ENCODE measurements around the gene GSX2. TPM values are rescaled to one million over a fixed set of nuclear protein-coding genes. Genes with fewer than 3 reads are reported as not detected.
A peak's percentile ranks its signal among the peaks of the same experiment; 100 is the strongest.

GSX2 gene
- total RNA-seq, 2 donors from 2014 or later = not detected

DNA sequence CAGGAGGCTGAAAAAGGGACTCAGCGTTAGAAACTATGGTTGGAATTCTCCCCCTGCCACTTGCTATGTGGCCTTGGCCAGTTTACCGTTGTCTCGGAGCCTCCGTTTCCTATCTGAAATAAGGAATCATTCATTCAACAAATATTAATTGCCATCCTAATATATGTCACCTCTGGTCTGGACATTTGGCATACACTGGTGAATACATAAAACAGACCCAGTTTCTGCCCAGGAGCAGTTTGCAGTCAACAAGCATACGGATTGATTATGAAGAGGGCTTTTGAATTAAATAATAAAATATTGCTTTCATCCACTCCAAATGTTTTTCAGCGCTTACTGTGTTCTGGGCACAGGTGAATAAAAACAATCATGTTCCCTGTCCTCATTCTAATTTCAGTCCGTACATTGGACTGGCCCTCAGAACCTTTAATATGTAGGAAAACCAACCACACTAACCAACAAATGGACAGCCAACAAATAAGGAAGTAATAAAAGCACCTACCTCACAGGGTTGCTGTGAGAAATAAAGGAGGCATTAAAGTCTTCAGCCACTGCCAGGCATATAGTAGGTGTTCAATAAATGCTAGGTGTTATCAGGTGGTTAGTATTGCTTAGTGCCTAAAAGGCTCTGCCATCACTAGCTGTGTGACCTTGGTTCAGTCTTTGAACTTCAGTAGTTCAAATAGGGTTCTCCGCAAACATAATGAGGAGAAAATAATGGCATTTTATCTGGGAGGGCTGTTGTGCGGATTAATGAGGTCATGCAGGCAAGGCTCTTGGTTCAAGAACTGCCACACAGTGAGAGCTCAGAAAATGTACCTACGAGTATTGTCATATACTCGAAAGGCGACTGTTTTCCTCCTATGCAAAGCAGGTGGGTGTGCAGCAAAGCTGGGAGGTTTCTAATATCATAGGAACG is 7.3 kb upstream of the GSX2 start:
- H3K27ac ChIP-seq = peak overlapping the region in 1 of 2 donors; percentile 25
- peaks cover 3 to 23% of the 10 kb centered on the region in 2 donors for H3K27me3 ChIP-seq
- no peaks in the 10 kb centered on the region for H3K36me3 ChIP-seq
- DNase-seq (ENCODE audit: low spot score) = no peak
- peak overlapping the region; percentile 30 to 52 for H3K4me3 ChIP-seq
- peaks cover 0 to 18% of the 10 kb centered on the region in 2 donors for H3K4me1 ChIP-seq
- no peaks in the 10 kb centered on the region for H3K9me3 ChIP-seq
- TF ChIP-seq, protein P1, sequence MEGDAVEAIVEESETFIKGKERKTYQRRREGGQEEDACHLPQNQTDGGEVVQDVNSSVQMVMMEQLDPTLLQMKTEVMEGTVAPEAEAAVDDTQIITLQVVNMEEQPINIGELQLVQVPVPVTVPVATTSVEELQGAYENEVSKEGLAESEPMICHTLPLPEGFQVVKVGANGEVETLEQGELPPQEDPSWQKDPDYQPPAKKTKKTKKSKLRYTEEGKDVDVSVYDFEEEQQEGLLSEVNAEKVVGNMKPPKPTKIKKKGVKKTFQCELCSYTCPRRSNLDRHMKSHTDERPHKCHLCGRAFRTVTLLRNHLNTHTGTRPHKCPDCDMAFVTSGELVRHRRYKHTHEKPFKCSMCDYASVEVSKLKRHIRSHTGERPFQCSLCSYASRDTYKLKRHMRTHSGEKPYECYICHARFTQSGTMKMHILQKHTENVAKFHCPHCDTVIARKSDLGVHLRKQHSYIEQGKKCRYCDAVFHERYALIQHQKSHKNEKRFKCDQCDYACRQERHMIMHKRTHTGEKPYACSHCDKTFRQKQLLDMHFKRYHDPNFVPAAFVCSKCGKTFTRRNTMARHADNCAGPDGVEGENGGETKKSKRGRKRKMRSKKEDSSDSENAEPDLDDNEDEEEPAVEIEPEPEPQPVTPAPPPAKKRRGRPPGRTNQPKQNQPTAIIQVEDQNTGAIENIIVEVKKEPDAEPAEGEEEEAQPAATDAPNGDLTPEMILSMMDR (IDR thresholded peaks at IDR 0.05) = no peak

DNA sequence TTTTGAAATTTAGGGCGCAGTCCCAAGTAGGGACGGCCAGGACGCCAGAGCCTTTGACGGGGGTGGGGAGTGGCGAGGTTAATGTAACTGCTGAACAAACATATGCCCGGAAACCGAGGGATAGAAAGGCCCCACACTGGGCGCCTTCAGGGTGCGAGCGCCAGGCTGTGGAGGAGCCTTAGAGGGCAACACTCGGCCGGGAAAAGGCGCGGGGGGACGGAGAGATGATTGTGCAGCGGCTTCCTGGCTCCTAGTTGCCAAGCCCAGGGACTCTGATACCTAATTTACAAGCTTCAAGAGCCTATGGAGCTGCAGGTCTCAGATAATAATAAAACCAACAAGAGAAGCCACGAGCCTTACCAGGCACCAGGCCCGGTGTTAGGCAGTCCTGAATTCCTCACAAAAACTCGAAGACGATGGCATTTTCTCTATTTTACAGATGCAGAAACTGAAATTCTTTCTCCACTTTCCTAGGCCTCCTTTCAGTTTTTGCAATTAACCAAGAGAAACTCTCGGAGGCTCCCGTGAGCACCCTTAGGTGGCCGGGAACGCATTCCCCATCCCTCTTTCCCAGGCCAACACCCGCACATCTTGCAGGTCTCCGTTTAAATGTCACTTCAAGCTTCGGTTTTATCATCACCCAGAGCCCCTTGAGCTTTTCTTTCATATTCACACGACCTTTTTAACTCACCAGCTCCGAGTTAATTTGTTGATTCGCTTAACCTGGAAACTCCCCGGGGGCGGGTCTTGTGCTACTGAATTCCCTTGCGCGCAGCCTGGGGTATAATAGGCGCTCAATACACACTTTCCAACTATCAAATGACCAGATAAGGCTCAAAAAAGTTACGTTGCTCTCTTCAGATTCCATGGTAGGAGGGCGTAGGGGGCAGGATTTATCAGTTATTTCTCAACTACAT is 6.4 kb upstream of the GSX2 start:
- Histone ChIP-seq H3K4me3 (no peak overlapping the region), H3K9me3 (no peaks in the 10 kb centered on the region), H3K36me3 (no peaks in the 10 kb centered on the region), H3K27ac (no peak overlapping the region), H3K27me3 (peaks cover 3 to 23% of the 10 kb centered on the region in 2 donors), H3K4me1 (peaks cover 0 to 18% of the 10 kb centered on the region in 2 donors)
- TF ChIP-seq, protein P1 (IDR thresholded peaks at IDR 0.05) = no peak
- no peak for DNase-seq (ENCODE audit: low spot score)

GRCh38 chr4:54094451-54094850 is 5.5 kb upstream of the GSX2 start:
- TF ChIP-seq, protein P1 (IDR thresholded peaks at IDR 0.05) = no peak
- DNase-seq (ENCODE audit: low spot score) = no peak
- H3K36me3 ChIP-seq = no peaks in the 10 kb centered on the region
- H3K4me1 ChIP-seq = peaks cover 0 to 21% of the 10 kb centered on the region in 2 donors
- H3K27ac ChIP-seq = no peak overlapping the region
- no peaks in the 10 kb centered on the region for H3K9me3 ChIP-seq
- H3K27me3 ChIP-seq = peaks cover 4 to 24% of the 10 kb centered on the region in 2 donors
- H3K4me3 ChIP-seq = no peak overlapping the region

- Histone ChIP-seq H3K27ac (no peak overlapping the region), H3K4me1 (peaks cover 0 to 30% of the 10 kb centered on the region in 2 donors), H3K36me3 (no peaks in the 10 kb centered on the region), H3K9me3 (no peaks in the 10 kb centered on the region), H3K4me3 (no peak overlapping the region), H3K27me3 (peaks cover 12 to 32% of the 10 kb centered on the region in 2 donors)
- TF ChIP-seq, protein P1 (IDR thresholded peaks at IDR 0.05) = no peak
- DNase-seq (ENCODE audit: low spot score) = no peak
Measured at GRCh38 chr4:54095110-54095825, 4.7 kb upstream of the GSX2 start.

GRCh38 chr4:54096295-54096962 is 3.5 kb upstream of the GSX2 start:
- Histone ChIP-seq H3K27ac (no peak overlapping the region), H3K27me3 (peaks cover 14 to 39% of the 10 kb centered on the region in 2 donors), H3K9me3 (no peaks in the 10 kb centered on the region), H3K4me3 (no peak overlapping the region), H3K4me1 (peaks cover 0 to 36% of the 10 kb centered on the region in 2 donors), H3K36me3 (no peaks in the 10 kb centered on the region)
- DNase-seq (ENCODE audit: low spot score) = no peak
- TF ChIP-seq, protein P1 (IDR thresholded peaks at IDR 0.05) = no peak

All from right atrium auricular region (tissue), 2 donors.